GM18499 (cell line): Measurements from ENCODE around the gene PON2.
"Not testable (repeated sequence)": the region's sequence is repeated elsewhere in the genome, so short reads cannot be mapped to it uniquely, and the experiment has no call there.

Experiments used
- ATAC-seq: cut with Tn5 transposase; IDR thresholded peaks from one replicate; pipeline ENCODE4 v1.9.1; 2021; ENCODE audit warnings: moderate number of reproducible peaks; ENCODE audit not compliant: insufficient read depth, unreplicated experiment

Gene PON2

DNA sequence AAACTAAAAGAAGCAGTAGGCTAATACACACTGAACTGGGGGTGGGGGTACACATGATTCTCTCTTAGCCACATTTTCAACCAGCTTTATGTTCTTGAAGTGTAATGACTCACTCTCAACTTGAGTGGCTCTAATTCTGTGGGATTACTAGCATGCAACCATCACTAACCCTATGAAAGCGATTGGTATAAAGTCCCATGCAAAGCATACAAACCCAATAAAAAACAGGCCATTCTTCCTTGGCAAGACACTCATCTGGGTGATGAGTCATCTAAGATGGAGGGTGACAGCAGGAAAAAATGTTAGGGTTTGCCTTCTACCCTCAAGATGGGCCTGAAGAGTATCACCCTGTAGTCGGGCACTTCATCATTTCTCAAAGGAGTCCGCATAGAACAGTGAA, 23.8 kb downstream of the PON2 start:
- ATAC-seq: no peak

- ATAC-seq: no peak
Measured at GRCh38 chr7:95407751-95408150, 27.1 kb downstream of the PON2 start.

DNA sequence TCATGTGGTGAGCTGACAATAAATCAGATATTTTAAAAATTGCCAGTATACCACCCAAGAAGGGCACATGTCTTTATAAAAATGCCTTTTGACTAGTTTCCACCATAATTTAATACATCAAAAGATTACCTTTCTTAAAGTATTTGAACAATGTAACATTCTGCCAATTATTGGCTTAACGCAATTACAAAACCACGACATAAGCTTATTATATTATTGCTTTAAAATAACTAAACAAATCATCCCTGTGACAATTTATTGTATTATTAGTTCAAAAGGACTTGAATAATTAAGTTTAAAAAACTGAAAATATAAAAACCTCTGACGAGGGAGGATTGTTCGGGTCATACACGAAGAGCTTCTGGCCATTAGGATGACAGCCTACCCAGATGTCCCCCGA, 29.0 kb downstream of the PON2 start:
- ATAC-seq: no peak

GRCh38 chr7:95405208-95405607, 29.6 kb downstream of the PON2 start:
- ATAC-seq: no peak

GRCh38 chr7:95404316-95404865, 30.4 kb downstream of the PON2 start:
- ATAC-seq: no peak

GRCh38 chr7:95398155-95398940, 36.5 kb downstream of the PON2 start:
- ATAC-seq: no peak

DNA sequence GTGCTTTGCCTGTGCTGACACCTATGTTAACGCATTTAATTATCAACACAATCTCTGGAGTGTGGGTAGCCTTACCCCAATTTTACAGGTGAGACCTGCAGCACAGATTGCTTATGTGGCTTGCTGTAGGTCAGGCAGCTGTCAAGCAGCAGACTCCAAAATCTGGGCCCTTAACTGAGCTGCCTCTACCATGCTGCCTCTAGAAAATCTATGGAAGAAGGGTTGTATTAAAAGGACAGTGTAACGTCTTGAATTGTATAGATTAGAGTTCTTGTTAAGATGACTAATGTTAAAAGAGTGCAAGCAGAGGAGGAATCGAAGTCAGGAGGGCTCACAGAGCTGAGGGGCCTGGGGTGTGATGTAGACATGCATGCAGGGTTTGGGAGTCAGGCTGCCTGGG, 37.4 kb downstream of the PON2 start:
- no peak for ATAC-seq

DNA sequence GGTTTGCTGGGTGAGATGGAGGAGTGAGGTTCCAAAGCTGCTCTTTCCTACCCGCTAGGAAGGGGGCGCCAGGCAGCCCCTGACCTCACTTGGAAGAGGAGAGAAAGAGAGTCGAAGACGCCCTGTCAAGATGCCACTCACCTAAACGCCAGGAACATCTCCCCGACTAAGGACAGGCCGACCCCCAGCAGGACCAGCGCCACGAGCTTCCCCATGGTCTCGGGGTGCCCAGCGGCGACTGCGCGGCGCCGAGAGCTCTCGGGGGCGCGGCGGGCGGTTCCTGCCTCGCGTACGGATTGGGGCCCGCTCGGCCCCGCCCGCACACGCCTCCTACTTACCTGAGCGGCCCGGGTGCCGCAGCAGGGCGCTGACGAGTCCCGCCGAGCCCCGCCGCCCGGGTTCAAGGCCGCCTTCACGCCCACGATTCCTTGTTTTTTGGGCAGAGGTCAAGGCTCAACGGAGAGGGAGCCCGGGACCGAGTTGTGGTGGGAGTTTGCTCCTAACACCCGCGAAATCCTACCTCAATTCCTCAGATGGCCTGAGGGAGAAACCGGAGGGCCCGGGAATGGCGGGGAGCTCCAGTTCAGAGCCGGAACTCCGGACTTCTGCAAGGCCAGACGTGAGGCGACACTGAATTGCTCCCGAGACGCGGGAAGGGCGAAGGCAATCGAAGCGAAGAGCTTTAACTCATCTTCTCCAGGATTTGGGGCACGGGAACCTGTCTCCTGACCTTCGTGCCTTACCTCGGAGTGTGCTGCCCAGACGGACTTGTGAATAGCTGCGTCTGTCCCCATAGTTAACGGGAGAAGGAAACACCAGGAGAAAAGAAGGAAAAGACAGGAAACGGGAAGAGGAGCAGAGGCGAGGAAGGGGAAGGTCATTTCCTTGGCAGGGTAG, 38.4 kb downstream of the PON2 start, which contains the start of gene PON3:
Gene PON3 (minus strand): TSS at position 240 of the 897 bp plus-strand sequence. CDS start 25 bp downstream, at position 215.
- ATAC-seq: no peak

DNA sequence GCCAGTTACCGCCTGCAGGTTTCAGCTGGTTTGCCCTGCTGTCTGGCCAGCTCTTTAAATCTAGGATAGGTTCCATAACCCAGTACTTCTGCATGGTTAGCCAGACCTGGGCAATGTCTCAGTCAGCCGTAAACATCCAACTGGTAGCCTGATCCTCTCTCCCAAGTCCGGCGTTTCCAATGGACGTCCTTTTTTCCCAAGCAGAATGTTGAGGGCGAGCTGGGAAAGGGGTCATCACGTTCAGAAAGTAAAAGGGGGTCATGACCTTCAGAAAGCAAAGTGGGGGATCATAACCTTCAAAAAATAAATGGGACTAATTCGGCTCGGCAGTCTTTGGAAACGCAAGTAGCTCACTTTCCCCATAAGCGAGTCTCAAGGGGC, 39.1 kb downstream of the PON2 start:
- ATAC-seq: no peak

DNA sequence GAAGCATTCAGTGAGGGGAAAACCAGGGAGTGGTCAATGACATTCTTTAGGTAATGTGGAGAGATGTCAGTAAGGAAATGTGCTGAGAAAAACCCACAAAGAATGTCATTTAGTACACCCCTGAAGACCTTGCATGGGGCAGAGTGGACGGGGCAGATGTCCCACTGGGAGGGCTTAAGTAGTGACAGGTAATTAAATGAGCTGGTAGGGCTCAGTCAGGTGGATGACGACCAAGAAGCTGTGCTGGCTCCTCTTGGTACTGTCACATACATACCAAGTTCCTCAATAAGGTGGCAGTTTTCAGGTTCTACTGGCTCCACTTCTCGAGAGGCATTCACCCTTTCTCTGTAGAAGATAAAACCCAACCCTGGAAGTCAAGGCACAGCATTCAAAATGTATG, 40.5 kb downstream of the PON2 start:
- ATAC-seq: no peak

DNA sequence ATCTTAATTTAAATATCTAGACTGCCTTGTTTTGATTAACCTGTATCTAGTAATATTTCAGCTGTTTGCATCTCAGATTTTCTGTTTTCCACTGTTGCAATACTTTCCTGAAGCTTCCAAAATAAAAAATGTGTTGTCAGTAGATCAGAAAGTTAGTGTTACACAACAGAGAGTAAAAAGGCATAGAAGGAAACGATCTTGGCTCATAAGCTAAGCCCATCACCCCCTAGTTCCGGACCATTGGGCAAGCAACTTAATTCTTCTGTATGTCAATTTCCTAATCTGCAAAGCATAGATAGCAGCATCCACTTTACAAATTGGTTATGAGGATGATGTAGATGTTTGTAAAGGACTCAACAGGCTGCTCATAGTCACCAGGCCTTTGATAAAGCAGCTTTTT, 43.1 kb downstream of the PON2 start:
- no peak for ATAC-seq

DNA sequence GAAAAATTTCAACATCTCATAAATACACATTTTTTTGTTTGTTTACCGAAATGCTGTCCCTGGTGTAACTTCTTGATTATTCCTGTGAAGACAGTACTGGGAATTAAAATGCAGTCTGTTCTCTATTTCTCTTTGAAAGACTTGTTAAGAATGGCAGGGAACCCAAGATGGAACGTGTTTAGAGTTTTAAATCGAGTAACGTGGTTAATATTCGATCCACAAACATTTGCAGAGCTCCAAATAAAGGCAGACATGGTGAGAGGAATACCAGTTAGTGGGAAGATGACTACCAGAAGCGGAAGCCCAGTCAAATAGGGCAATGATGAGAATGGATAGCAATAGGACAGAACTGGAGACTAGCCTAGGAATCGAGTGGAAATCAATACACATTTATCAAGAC, 45.3 kb downstream of the PON2 start:
- ATAC-seq: no peak

DNA sequence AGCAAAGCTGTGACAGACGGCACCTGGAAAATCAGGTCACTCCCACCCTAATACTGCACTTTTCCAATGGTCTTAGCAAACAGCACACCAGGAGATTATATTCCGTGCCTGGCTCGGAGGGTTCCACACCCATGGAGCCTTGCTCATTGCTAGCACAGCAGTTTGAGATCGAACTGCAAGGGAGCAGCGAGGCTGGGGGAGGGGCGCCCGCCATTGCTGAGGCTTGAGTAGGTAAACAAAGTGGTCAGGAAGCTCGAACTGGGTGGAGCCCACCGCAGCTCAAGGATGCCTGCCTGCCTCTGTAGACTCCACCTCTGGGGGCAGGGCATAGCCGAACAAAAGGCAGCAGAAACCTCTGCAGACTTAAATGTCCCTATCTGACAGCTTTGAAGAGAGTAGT, 55.4 kb downstream of the PON2 start:
- not testable (repeated sequence) for ATAC-seq

DNA sequence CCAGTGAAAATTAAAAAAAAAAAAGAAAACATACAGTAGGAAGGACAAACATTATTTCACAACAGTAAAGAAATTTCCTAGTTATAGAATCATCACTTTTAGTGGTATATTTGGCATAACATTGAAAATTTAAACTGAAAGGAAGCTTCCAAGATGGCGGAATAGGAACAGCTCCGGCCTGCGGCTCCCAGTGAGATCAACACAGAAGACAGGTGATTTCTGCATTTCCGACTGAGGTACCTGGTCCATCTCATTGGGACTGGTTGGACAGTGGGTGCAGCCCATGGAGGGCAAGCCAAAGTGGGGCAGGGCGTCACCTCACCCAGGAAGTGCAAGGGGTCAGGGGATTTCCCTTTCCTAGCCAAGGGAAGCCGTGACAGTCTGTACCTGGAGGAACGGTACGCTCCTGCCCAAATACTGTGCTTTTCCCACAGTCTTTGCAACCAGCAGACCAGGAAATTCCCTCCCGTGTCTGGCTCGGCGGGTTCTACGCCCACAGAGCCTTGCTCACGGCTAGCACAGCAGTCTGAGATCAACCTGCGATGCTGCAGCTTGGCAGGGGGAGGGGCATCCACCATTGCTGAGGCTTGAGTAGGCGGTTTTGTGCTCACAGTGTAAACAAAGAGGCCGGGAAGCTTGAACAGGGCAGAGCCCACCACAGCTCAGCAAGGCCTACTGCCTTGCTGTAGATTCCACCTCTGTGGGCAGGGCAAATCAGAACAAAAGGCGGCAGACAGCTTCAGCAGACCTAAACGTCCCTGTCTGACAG, 58.0 kb downstream of the PON2 start:
- no peak for ATAC-seq

GRCh38 chr7:95375591-95376257, 59.1 kb downstream of the PON2 start:
- no peak for ATAC-seq

GRCh38 chr7:95373323-95373722, 61.5 kb downstream of the PON2 start:
- no peak for ATAC-seq

DNA sequence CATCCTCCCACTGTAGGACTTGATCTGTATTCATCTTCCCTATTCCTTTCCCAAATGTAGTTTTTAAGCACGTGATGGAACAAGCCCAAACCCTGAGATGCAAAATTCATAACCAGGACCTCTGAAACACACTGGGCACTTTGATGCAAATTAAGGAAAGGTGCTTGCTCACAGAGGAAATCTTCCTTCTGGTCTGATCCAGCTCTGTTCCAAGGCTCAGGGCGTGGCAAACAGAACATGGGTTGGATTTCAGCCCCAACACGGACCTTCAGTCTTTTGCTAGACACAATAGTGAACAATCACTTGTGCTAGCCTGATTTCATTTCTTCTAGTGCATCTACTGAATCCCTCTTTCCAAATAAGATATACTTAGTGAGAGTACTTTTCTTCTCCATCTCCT, 66.6 kb downstream of the PON2 start:
- ATAC-seq: no peak

GRCh38 chr7:95367606-95368005, 67.2 kb downstream of the PON2 start:
- ATAC-seq: no peak

DNA sequence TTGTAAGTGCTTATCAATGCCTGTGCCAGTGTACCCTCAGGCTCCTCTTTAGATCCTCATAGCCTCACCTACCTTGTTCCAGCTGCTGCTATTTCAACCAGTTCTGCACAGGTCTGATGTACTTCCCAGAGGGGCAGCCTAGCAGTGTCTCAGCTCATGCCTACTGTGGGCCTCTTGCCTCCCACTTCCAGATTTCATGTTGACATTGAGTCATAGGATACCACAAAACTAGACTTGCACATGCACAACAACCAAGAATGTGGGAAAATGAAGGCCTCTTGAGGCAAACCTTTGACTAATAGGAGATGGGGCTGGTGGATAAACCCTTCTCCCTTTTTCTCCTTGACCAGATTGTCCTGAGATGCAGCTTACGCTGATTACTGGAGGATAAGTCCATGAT, 69.7 kb downstream of the PON2 start:
- ATAC-seq: no peak

DNA sequence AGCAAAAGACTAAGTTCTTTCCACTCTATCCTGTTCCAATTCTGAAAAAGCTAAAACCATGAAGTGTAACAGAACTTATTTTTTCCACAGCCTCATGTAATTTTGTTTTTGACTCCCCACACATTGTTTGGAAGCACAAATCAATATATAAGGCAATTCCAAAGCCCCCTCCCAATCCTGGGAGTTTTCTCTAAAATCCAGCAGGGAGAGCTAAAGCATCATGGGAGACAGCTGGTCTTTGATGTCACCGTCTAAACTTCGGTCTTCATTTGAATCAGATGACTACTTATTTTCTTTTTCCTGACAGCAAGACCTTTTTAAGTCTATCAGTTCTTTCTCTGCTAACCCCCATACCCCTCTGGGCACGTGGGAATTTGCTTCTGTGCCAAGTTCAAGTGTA, 77.2 kb downstream of the PON2 start:
- ATAC-seq: no peak
